Activated T-cell treated with anti-CD3 and anti-CD28 coated beads for 48 hours (primary cell): Measurements from ENCODE around the gene OR11H7.
"Not testable (repeated sequence)": the region's sequence is repeated elsewhere in the genome, so short reads cannot be mapped to it uniquely, and the experiment has no call there.

Source experiments
- DNase-seq: peaks from one replicate; pipeline ENCODE4 v3.0.0-alpha.2; 2020; ENCODE audit warnings: low read depth

Gene OR11H7

DNA sequence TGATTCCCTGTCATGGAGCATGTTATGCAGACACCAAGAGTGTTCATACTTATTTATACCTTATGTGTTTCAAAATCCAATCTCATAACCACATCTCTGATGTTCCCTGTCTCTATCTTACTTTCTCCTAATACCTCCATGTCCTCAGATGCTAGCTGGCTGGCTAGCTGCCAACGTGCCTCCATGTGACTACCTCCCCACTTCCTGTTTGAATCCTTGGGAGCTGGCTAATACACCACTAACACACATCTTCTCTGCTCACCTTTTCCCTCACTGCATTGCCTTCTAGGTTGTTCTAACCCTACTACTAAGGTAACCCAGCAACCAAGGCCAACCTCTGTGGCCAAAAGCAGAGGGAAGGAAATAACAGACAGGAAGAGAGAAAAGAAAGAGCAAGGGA is 49.6 kb downstream of the OR11H7 start:
- DNase-seq = no peak

DNA sequence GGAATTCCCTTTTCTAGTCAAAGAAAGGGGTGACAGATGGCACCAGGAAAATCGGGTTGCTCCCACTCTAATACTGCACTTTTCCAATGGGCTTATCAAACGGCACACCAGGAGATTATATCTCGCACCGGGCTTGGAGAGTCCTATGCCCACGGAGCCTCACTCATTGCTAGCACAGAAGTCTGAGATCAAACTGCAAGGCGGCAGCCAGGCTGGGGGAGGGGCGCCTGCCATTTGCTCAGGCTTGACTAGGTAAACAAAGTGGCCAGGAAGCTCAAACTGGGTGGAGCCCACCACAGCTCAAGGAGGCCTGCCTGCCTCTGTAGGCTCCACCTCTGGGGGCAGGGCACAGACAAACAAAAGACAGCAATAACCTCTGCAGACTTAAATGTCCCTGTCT is 51.5 kb downstream of the OR11H7 start:
- not testable (repeated sequence) for DNase-seq
